ENCODE data around the gene WWOX.

The WWOX gene

GRCh38 chr16:78259873-78260272 is 160.4 kb downstream of the WWOX start:
- H3K4me3 ChIP-seq (ENCODE audit: low read depth, low read length) = no peak overlapping the region
- no peak for DNase-seq (ENCODE audit: low read depth)
- TF ChIP-seq CTCF (IDR thresholded peaks at IDR 0.05; ENCODE audit: insufficient read depth, low read depth, low read length, missing control alignments) = no peak

DNA sequence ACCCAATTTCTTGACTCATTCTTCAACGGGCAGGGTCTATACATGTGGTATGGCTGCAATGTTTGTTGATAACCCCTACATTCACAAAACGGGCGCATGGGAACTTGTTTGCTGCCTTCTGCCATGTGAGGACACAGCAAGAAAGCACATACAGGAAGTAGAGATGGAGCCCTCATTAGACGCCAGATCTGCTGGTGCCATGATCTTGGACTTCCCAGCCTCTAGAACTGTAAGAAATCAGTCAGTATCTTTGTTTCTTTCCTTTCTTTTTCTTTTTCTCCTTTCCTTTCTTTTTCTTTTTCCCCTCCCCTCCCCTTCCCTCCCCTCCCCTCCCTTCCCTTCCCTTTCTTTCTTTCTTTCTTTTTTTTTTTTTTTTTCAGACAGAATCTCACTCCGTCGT is 165.2 kb downstream of the WWOX start:
- no peak overlapping the region for H3K4me3 ChIP-seq (ENCODE audit: low read depth, low read length)
- no peak for TF ChIP-seq CTCF (IDR thresholded peaks at IDR 0.05; ENCODE audit: insufficient read depth, low read depth, low read length, missing control alignments)
- no peak for DNase-seq (ENCODE audit: low read depth)

DNA sequence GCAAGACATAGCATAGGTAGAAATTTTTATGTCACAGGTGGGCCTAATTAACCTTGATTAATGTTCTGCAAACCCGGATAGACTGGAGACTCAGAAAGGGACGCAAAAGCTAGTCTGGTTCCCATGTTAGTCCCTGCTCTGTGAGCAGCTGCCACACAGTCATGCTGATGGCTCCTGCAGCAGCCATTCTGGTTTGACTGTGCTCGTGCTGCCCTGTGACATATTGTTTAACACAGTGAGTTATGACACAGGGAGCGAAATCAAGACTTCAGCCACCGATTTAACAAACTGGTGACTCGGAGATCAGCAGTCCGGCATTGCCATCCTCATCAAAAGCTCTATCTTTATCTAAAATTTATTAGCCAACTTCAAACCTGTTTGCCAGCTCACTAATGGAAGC is 169.8 kb downstream of the WWOX start:
- H3K4me3 ChIP-seq (ENCODE audit: low read depth, low read length) = no peak overlapping the region
- no peak for DNase-seq (ENCODE audit: low read depth)
- TF ChIP-seq CTCF (IDR thresholded peaks at IDR 0.05; ENCODE audit: insufficient read depth, low read depth, low read length, missing control alignments) = no peak

DNA sequence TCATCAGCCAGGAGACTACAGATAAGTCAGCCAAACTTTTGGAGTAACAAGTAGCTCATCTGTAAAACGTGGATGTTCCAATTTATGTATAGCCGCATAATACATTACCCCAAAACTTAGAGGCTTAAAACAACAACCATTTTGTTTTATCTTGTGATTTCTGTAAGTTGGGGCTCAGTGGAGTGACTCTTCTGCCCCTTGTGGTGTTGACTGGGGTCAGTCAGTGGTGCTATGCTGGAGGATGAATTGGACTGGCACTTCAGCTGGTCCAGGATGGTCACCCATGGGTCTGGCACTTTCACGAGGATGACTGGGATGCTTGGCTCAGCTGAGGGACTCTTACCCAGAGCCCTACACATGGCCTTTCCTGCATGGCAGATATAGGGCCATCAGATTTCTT is 172.5 kb downstream of the WWOX start:
- no peak for DNase-seq (ENCODE audit: low read depth)
- no peak for TF ChIP-seq CTCF (IDR thresholded peaks at IDR 0.05; ENCODE audit: insufficient read depth, low read depth, low read length, missing control alignments)
- H3K4me3 ChIP-seq (ENCODE audit: low read depth, low read length) = no peak overlapping the region

- no peak overlapping the region for H3K4me3 ChIP-seq (ENCODE audit: low read depth, low read length)
- no peak for TF ChIP-seq CTCF (IDR thresholded peaks at IDR 0.05; ENCODE audit: insufficient read depth, low read depth, low read length, missing control alignments)
- no peak for DNase-seq (ENCODE audit: low read depth)
These were observed 175.3 kb downstream of the WWOX start for GRCh38 chr16:78274771-78275170.

GRCh38 chr16:78275420-78275819 is 176.0 kb downstream of the WWOX start:
- no peak overlapping the region for H3K4me3 ChIP-seq (ENCODE audit: low read depth, low read length)
- no peak for DNase-seq (ENCODE audit: low read depth)
- TF ChIP-seq CTCF (IDR thresholded peaks at IDR 0.05; ENCODE audit: insufficient read depth, low read depth, low read length, missing control alignments) = no peak

DNA sequence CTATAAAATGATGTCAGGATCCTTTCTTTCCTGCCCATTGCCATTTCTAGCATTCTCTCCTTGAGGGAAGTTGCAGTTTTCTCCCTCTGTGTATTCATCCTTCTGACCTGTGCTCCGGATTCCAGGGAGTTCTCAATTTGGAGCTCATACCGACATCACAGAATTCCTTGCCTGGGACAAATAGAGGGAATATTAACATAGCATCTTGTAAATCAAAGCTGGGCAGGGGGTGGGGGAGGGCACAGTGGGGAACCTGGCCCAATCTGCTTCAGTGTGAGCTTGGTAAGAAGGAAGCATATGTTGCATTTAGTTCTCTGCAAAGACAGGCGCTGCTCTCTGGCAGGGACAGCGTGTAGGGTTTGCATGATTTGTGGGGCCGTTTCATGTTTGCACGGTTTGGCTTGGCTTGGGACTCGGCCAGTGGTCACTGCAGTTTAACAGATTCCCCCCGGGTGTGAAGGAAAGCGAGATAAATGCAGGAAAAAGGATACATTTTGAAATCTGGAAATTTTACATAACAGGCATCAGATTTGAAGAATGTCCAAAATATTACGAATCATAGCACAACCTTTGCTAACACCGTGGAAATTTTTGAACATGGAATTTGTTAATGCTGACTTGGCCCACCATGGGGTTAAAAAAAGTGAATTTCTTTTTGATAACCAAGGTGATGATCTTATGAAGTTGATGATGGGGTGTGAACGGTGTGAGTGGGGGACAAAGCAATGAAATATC is 178.0 kb downstream of the WWOX start:
- H3K4me3 ChIP-seq (ENCODE audit: low read depth, low read length) = no peak overlapping the region
- TF ChIP-seq CTCF (IDR thresholded peaks at IDR 0.05; ENCODE audit: insufficient read depth, low read depth, low read length, missing control alignments) = no peak
- no peak for DNase-seq (ENCODE audit: low read depth)
